NOMO-1 treated with dmso at 0.1 percent for 144 hours (cell line): ENCODE measurements around the gene OBSCN.

Source experiments
- DNase-seq: peaks from one replicate; lab custom pipeline; 2025; ENCODE audit not compliant: unreplicated experiment; lab: John Stamatoyannopoulos, UW

OBSCN gene

GRCh38 chr1:228304225-228304624 lies 96.4 kb downstream of the OBSCN start:
- no peak for DNase-seq

GRCh38 chr1:228304766-228305395 lies 97.0 kb downstream of the OBSCN start:
- DNase-seq, result no peak

- no peak for DNase-seq
Observed at GRCh38 chr1:228305721-228306152, 97.9 kb downstream of the OBSCN start.

GRCh38 chr1:228306275-228307217 lies 98.7 kb downstream of the OBSCN start:
- DNase-seq, result no peak

- DNase-seq, result no peak
Observed at GRCh38 chr1:228307218-228308023, 99.6 kb downstream of the OBSCN start.

GRCh38 chr1:228308085-228308601 lies 100.3 kb downstream of the OBSCN start:
- DNase-seq, result no peak

- no peak for DNase-seq
Observed at GRCh38 chr1:228308628-228309325, 100.9 kb downstream of the OBSCN start.

GRCh38 chr1:228309326-228310067 lies 101.7 kb downstream of the OBSCN start:
- no peak for DNase-seq

- no peak for DNase-seq
Observed at GRCh38 chr1:228310162-228310792, 102.4 kb downstream of the OBSCN start.

GRCh38 chr1:228311091-228311490 lies 103.2 kb downstream of the OBSCN start:
- DNase-seq, result no peak

GRCh38 chr1:228312136-228312764 lies 104.4 kb downstream of the OBSCN start:
- DNase-seq, result no peak

GRCh38 chr1:228313536-228314277 lies 105.9 kb downstream of the OBSCN start:
- no peak for DNase-seq

- DNase-seq, result no peak
Observed at GRCh38 chr1:228314315-228314657, 106.4 kb downstream of the OBSCN start.

- no peak for DNase-seq
Observed at GRCh38 chr1:228314658-228315483, 107.0 kb downstream of the OBSCN start.

GRCh38 chr1:228315484-228315944 lies 107.7 kb downstream of the OBSCN start:
- DNase-seq, result no peak

- no peak for DNase-seq
Observed at GRCh38 chr1:228315945-228316588, 108.2 kb downstream of the OBSCN start.
